ENCODE measurements around the gene NME3. TPM values are rescaled to one million over a fixed set of nuclear protein-coding genes. Genes with fewer than 3 reads are reported as not detected.
"Not testable (repeated sequence)": the region's sequence is repeated elsewhere in the genome, so short reads cannot be mapped to it uniquely, and the experiment has no call there.

The NME3 gene
- total RNA-seq, 1 donor: 17.6 TPM

- H3K4me3 ChIP-seq (ENCODE audit: low read length): no peak overlapping the region
- H3K9me3 ChIP-seq (ENCODE audit: low read depth, low read length): no peaks in the 10 kb centered on the region
- H3K27me3 ChIP-seq (ENCODE audit: insufficient read depth, low read length): no peaks in the 10 kb centered on the region
- H3K4me1 ChIP-seq (ENCODE audit: insufficient read depth, low read length): no peaks in the 10 kb centered on the region
These were observed 29.7 kb downstream of the NME3 start for GRCh38 chr16:1741553-1742165.

GRCh38 chr16:1740781-1741490 is 30.4 kb downstream of the NME3 start:
- H3K4me3 ChIP-seq (ENCODE audit: low read length): no peak overlapping the region
- no peaks in the 10 kb centered on the region for H3K9me3 ChIP-seq (ENCODE audit: low read depth, low read length)
- no peaks in the 10 kb centered on the region for H3K4me1 ChIP-seq (ENCODE audit: insufficient read depth, low read length)
- no peaks in the 10 kb centered on the region for H3K27me3 ChIP-seq (ENCODE audit: insufficient read depth, low read length)

- Histone ChIP-seq H3K4me1 (ENCODE audit: insufficient read depth, low read length) (no peaks in the 10 kb centered on the region), H3K4me3 (ENCODE audit: low read length) (no peak overlapping the region), H3K9me3 (ENCODE audit: low read depth, low read length) (no peaks in the 10 kb centered on the region), H3K27me3 (ENCODE audit: insufficient read depth, low read length) (no peaks in the 10 kb centered on the region)
These were observed 31.1 kb downstream of the NME3 start for GRCh38 chr16:1740234-1740633.

DNA sequence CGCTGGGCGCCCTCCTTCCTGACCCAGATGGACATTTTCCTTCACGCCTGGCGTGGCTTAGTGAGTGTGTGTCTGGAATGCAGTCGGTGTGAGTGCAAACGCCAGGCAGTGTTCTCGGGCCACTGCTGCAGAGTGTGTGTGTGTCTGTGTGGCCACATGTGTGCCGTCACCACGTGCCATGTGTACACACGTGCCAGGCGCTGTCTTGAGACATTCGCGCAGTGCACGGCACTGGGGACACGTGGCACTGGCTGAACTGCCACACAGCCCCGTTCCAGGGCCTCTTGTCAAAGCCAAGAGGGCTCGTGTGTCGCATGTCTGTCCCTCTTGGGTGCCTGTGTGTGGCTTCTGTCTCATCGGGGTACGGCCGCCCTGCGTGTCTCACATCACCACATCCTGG is 36.5 kb downstream of the NME3 start:
- no peaks in the 10 kb centered on the region for H3K9me3 ChIP-seq (ENCODE audit: low read depth, low read length)
- no peak overlapping the region for H3K4me3 ChIP-seq (ENCODE audit: low read length)
- H3K4me1 ChIP-seq (ENCODE audit: insufficient read depth, low read length): peaks cover 9% of the 10 kb centered on the region
- H3K27me3 ChIP-seq (ENCODE audit: insufficient read depth, low read length): no peaks in the 10 kb centered on the region

DNA sequence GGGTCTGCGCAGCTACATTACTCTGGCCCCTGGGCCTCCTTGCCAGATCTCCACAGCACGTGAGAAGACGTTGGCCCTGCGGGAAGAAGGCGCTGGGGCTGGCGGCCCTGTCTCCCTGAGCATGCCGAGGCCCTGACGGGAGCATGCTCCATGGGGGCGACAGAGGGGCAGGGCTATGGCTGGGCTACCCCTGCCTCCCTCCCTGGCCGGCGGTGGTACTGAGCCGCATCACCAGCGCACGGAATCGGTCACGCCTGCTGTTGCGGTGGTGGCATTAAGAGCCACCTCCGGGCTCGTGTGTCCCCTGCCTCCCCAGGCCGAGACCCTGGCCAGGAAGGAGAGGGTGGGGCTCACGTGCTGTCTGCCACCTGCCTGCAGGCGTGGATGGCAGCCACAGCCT is 37.2 kb downstream of the NME3 start:
- Histone ChIP-seq H3K9me3 (ENCODE audit: low read depth, low read length) (no peaks in the 10 kb centered on the region), H3K27me3 (ENCODE audit: insufficient read depth, low read length) (no peaks in the 10 kb centered on the region), H3K4me1 (ENCODE audit: insufficient read depth, low read length) (peaks cover 9% of the 10 kb centered on the region), H3K4me3 (ENCODE audit: low read length) (no peak overlapping the region)

- not testable (repeated sequence) for H3K4me1 ChIP-seq (ENCODE audit: insufficient read depth, low read length); H3K4me3 ChIP-seq (ENCODE audit: low read length); H3K27me3 ChIP-seq (ENCODE audit: insufficient read depth, low read length); H3K9me3 ChIP-seq (ENCODE audit: low read depth, low read length)
These were observed 38.8 kb downstream of the NME3 start for GRCh38 chr16:1732551-1732987.

DNA sequence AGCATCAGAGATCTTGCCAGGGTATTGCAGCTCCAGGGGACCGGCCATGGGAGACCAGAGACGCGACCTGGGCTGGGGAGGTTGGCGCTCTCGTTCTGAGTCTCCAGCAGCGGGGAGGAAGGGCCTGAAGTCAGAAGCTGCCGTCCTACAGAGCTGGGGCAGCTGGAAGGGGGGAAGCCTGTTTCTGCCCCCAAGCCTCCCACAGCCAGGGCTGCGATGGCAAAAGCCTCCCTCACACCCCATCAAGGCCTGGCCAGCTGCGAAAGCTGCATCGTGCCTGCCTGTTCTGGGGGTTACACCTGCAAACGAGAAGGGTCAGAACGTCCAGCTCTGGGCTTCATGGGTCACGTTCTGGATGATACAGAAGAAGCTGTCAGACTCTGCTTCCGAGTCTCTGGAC is 39.3 kb downstream of the NME3 start:
- no peaks in the 10 kb centered on the region for H3K9me3 ChIP-seq (ENCODE audit: low read depth, low read length)
- no peak overlapping the region for H3K4me3 ChIP-seq (ENCODE audit: low read length)
- peaks cover 9% of the 10 kb centered on the region for H3K4me1 ChIP-seq (ENCODE audit: insufficient read depth, low read length)
- H3K27me3 ChIP-seq (ENCODE audit: insufficient read depth, low read length): no peaks in the 10 kb centered on the region

DNA sequence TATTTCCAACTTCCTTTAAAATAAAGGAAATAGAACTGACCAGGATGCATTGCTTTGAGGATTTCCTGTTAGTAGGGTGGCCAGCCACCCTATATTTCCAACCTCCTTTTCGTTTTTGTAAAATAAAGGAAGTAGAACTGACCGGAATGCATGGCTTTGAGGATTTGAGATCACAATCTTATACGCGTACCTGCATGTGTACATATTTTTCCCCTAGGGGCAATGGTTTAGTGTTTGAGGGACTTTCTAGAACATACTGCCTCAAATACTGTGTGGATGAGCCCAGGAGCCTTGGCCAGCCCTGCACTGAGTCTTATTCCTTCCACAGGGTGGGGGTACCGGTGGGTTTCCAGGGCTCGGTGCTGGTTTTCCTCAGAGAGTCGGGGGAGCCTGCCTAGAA is 39.7 kb downstream of the NME3 start:
- no peak overlapping the region for H3K4me3 ChIP-seq (ENCODE audit: low read length)
- H3K27me3 ChIP-seq (ENCODE audit: insufficient read depth, low read length): no peaks in the 10 kb centered on the region
- no peaks in the 10 kb centered on the region for H3K9me3 ChIP-seq (ENCODE audit: low read depth, low read length)
- peaks cover 9% of the 10 kb centered on the region for H3K4me1 ChIP-seq (ENCODE audit: insufficient read depth, low read length)

- H3K4me3 ChIP-seq (ENCODE audit: low read length): no peak overlapping the region
- H3K9me3 ChIP-seq (ENCODE audit: low read depth, low read length): no peaks in the 10 kb centered on the region
- no peaks in the 10 kb centered on the region for H3K27me3 ChIP-seq (ENCODE audit: insufficient read depth, low read length)
- H3K4me1 ChIP-seq (ENCODE audit: insufficient read depth, low read length): peaks cover 9% of the 10 kb centered on the region
These were observed 40.3 kb downstream of the NME3 start for GRCh38 chr16:1731073-1731472.

GRCh38 chr16:1729445-1729844 is 41.9 kb downstream of the NME3 start:
- Histone ChIP-seq H3K4me1 (ENCODE audit: insufficient read depth, low read length) (peaks cover 9% of the 10 kb centered on the region), H3K4me3 (ENCODE audit: low read length) (no peak overlapping the region), H3K27me3 (ENCODE audit: insufficient read depth, low read length) (no peaks in the 10 kb centered on the region), H3K9me3 (ENCODE audit: low read depth, low read length) (no peaks in the 10 kb centered on the region)

- Histone ChIP-seq H3K4me1 (ENCODE audit: insufficient read depth, low read length) (peaks cover 12% of the 10 kb centered on the region), H3K9me3 (ENCODE audit: low read depth, low read length) (no peaks in the 10 kb centered on the region), H3K4me3 (ENCODE audit: low read length) (no peak overlapping the region)
These were observed 42.3 kb downstream of the NME3 start for GRCh38 chr16:1729026-1729425.

GRCh38 chr16:1727651-1728624 is 43.4 kb downstream of the NME3 start:
- H3K27me3 ChIP-seq (ENCODE audit: insufficient read depth, low read length): no peaks in the 10 kb centered on the region
- peaks cover 23% of the 10 kb centered on the region for H3K4me1 ChIP-seq (ENCODE audit: insufficient read depth, low read length)
- H3K4me3 ChIP-seq (ENCODE audit: low read length): no peak overlapping the region
- no peaks in the 10 kb centered on the region for H3K9me3 ChIP-seq (ENCODE audit: low read depth, low read length)

More at GRCh38 chr16:1729026-1729425, 42.3 kb downstream of the NME3 start:
- H3K27me3 ChIP-seq (ENCODE audit: insufficient read depth, low read length): no peaks in the 10 kb centered on the region

- Histone ChIP-seq H3K4me3 (ENCODE audit: low read length) (no peak overlapping the region), H3K27me3 (ENCODE audit: insufficient read depth, low read length) (no peaks in the 10 kb centered on the region), H3K9me3 (ENCODE audit: low read depth, low read length) (no peaks in the 10 kb centered on the region), H3K4me1 (ENCODE audit: insufficient read depth, low read length) (peaks cover 33% of the 10 kb centered on the region)
These were observed 44.5 kb downstream of the NME3 start for GRCh38 chr16:1726661-1727502.

- Histone ChIP-seq H3K27me3 (ENCODE audit: insufficient read depth, low read length) (no peaks in the 10 kb centered on the region), H3K9me3 (ENCODE audit: low read depth, low read length) (no peaks in the 10 kb centered on the region), H3K4me1 (ENCODE audit: insufficient read depth, low read length) (peaks cover 48% of the 10 kb centered on the region), H3K4me3 (ENCODE audit: low read length) (no peak overlapping the region)
These were observed 46.9 kb downstream of the NME3 start for GRCh38 chr16:1724491-1724890.

Data from mononuclear cell (primary cell).